Measurements from ENCODE around the gene DYNLL2. TPM values are rescaled to one million over a fixed set of nuclear protein-coding genes. Genes with fewer than 3 reads are reported as not detected.

Gene DYNLL2
- total RNA-seq, 4 donors from 2014 or later: 12.2 to 32.4 (median 17.3) TPM

- TF ChIP-seq, protein P1, sequence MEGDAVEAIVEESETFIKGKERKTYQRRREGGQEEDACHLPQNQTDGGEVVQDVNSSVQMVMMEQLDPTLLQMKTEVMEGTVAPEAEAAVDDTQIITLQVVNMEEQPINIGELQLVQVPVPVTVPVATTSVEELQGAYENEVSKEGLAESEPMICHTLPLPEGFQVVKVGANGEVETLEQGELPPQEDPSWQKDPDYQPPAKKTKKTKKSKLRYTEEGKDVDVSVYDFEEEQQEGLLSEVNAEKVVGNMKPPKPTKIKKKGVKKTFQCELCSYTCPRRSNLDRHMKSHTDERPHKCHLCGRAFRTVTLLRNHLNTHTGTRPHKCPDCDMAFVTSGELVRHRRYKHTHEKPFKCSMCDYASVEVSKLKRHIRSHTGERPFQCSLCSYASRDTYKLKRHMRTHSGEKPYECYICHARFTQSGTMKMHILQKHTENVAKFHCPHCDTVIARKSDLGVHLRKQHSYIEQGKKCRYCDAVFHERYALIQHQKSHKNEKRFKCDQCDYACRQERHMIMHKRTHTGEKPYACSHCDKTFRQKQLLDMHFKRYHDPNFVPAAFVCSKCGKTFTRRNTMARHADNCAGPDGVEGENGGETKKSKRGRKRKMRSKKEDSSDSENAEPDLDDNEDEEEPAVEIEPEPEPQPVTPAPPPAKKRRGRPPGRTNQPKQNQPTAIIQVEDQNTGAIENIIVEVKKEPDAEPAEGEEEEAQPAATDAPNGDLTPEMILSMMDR (IDR thresholded peaks at IDR 0.05; ENCODE audit: low read depth): no peak
Observed at GRCh38 chr17:58047376-58048150, 35.7 kb upstream of the DYNLL2 start.

DNA sequence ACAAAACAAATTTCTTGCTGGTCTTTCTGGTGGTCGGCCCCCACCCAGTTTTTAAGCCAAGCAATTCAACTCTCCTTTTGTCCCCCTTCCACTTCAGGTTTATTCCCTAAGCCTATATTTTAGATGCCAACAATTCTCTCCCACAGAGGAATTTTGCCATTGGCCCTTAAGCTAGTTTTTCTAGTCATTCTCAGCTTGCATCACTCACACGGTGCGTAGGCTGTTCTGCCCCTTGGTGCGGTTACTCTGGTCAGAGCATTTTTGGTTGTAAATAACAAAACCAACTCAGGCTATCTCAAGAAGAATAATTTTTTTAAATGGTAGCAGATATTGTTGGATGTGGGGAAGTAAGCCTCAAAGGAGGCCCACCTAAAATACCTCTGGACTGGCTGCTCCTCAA lies 33.7 kb upstream of the DYNLL2 start:
- TF ChIP-seq, protein P1 (IDR thresholded peaks at IDR 0.05; ENCODE audit: low read depth): no peak

GRCh38 chr17:58050966-58051365 lies 32.3 kb upstream of the DYNLL2 start:
- TF ChIP-seq, protein P1 (IDR thresholded peaks at IDR 0.05; ENCODE audit: low read depth): no peak

DNA sequence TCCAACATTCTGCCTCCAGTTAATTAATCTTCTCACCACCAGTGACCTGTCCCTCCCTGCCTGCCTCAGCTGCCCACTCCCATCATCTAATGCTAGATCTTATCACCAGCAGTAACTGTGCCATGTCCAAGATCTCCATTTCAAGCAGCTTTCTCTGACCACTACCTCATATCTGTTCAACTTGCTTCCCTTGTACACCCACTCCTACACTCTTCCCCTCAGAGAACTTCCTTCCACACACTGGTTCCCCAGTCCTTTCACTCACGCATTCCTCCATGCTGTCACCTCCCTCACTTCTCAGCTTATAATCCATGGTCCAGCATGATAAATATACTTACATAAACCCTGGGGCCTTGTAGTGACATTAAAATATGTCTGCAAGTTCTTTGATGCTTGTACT lies 31.8 kb upstream of the DYNLL2 start:
- TF ChIP-seq, protein P1 (IDR thresholded peaks at IDR 0.05; ENCODE audit: low read depth): no peak

DNA sequence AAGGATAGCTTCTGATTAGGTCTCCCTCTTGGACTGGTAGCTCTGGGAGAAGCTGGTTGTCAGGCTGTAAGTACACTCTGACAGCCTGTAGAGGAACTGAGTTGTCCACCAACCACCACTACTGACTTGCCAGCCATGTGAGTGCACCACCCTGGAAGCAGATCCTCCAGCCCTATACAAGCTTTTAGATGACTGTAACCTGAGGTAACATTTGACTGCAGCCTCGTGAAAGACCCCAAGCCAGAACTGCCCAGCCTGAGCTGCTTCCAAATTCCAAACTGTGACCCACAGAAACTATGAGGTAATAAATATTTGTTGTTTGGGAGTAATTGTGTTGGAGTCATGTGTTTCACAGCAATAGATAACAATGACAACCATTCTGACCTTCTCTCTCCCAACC lies 30.8 kb upstream of the DYNLL2 start:
- TF ChIP-seq, protein P1 (IDR thresholded peaks at IDR 0.05; ENCODE audit: low read depth): no peak

- TF ChIP-seq, protein P1 (IDR thresholded peaks at IDR 0.05; ENCODE audit: low read depth): no peak
Observed at GRCh38 chr17:58052945-58053715, 30.1 kb upstream of the DYNLL2 start.

GRCh38 chr17:58054641-58055040 lies 28.6 kb upstream of the DYNLL2 start:
- TF ChIP-seq, protein P1 (IDR thresholded peaks at IDR 0.05; ENCODE audit: low read depth): no peak
